Loucy (cell line): ENCODE data around the gene HERC3.

Experiments used
- H2AFZ ChIP-seq: fragments of 200-600 bp; sonication (generic); 2 replicates; pipeline ENCODE4 v1.6.0; 2016; ENCODE audit warnings: antibody characterized with exemption, mild to moderate bottlenecking, low read length, moderate library complexity
- H3F3A ChIP-seq: fragments of 200-600 bp; 2 replicates; pipeline ENCODE4 v1.6.0; 2016; ENCODE audit warnings: antibody characterized with exemption, low read depth, mild to moderate bottlenecking
- H3K27me3 ChIP-seq: fragments of 200-600 bp; sonication (generic); 2 replicates; pipeline ENCODE4 v1.6.1; 2014; ENCODE audit warnings: low read length, mild to moderate bottlenecking; ENCODE audit not compliant: insufficient read depth, poor library complexity, severe bottlenecking
- H3K36me3 ChIP-seq: fragments of 200-600 bp; sonication (generic); 2 replicates; pipeline ENCODE4 v1.6.1; 2016; ENCODE audit warnings: low read length; ENCODE audit not compliant: insufficient read depth
- H3K4me1 ChIP-seq: fragments of 200-600 bp; sonication (generic); 2 replicates; pipeline ENCODE4 v1.5.1; 2014; ENCODE audit warnings: low read length, mild to moderate bottlenecking; ENCODE audit not compliant: insufficient read depth, poor library complexity, severe bottlenecking
- H3K4me2 ChIP-seq: fragments of 200-600 bp; sonication (generic); 2 replicates; pipeline ENCODE4 v1.6.0; 2014; ENCODE audit warnings: antibody characterized with exemption, low read length, low read depth, mild to moderate bottlenecking; ENCODE audit not compliant: poor library complexity, severe bottlenecking
- H3K4me3 ChIP-seq: fragments of 200-600 bp; sonication (generic); 2 replicates; pipeline ENCODE4 v1.5.1; 2014; ENCODE audit warnings: low read length, mild to moderate bottlenecking, mixed read lengths; ENCODE audit not compliant: poor library complexity, severe bottlenecking
- H3K79me2 ChIP-seq: fragments of 200-600 bp; sonication (generic); 2 replicates; pipeline ENCODE4 v1.6.1; 2014; ENCODE audit warnings: low read length; ENCODE audit not compliant: insufficient read depth
- H3K9ac ChIP-seq: fragments of 200-600 bp; sonication (generic); 2 replicates; pipeline ENCODE4 v1.6.0; 2014; ENCODE audit warnings: mild to moderate bottlenecking, low read depth, low read length, moderate library complexity; ENCODE audit not compliant: poor library complexity, severe bottlenecking
- H3K9me2 ChIP-seq: fragments of 200-600 bp; sonication (generic); replicated peaks from 2 replicates; pipeline ENCODE4 v1.6.1; 2016; ENCODE audit warnings: low read depth, low read length, mixed read lengths
- H3K9me3 ChIP-seq: fragments of 200-600 bp; sonication (generic); 2 replicates; pipeline ENCODE4 v1.6.1; 2014; ENCODE audit warnings: mild to moderate bottlenecking, antibody characterized with exemption, low read length, low read depth; ENCODE audit not compliant: insufficient read depth
- H4K20me1 ChIP-seq: fragments of 200-600 bp; sonication (generic); 2 replicates; pipeline ENCODE4 v1.6.0; 2014; ENCODE audit warnings: antibody characterized with exemption, low read length, mild to moderate bottlenecking; ENCODE audit not compliant: insufficient read depth, poor library complexity, severe bottlenecking
- EZH2phosphoT487 ChIP-seq: fragments of 200-600 bp; IDR thresholded peaks from 2 replicates; pipeline ENCODE4 v1.6.1; 2018; ENCODE audit warnings: antibody characterized with exemption, mild to moderate bottlenecking, moderate library complexity, borderline replicate concordance
- TF ChIP-seq, protein P1 (sequence below): fragments of 200-600 bp; sonication (generic); conservative IDR thresholded peaks from 2 replicates; pipeline ENCODE4 v1.5.1; 2014; ENCODE audit warnings: mild to moderate bottlenecking, antibody characterized with exemption, low read length

The HERC3 gene

DNA sequence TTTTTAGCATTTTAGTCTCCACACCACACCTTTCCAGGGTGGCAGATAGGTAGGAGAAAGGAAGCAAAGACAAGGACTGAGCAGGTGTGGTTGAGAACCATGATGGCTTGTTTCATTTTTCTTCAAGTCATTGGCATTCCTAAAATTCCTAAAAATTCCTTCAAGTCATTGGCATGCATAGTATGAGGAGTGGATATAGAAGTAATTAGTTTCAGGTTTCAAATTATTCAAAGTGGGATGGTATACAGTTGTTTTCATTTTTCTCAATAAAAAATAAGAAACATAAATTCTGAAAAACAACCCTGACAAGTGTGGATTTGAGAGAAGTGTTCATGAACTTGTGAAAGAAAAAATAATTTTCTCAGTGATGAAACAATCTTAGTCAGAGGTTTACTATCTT, 22.3 kb upstream of the HERC3 start:
- Histone ChIP-seq H4K20me1 (no peaks in the 10 kb centered on the region), H3K9me2 (no peaks in the 10 kb centered on the region), H3K4me2 (no peak overlapping the region), H3K4me1 (no peaks in the 10 kb centered on the region), H3K4me3 (no peak overlapping the region), H2AFZ (no peak overlapping the region), H3K9me3 (no peaks in the 10 kb centered on the region), H3K9ac (no peak overlapping the region), H3K36me3 (no peaks in the 10 kb centered on the region), H3K27me3 (no peaks in the 10 kb centered on the region), H3K79me2 (no peaks in the 10 kb centered on the region), H3F3A (no peaks in the 10 kb centered on the region)
- TF ChIP-seq, protein P1, sequence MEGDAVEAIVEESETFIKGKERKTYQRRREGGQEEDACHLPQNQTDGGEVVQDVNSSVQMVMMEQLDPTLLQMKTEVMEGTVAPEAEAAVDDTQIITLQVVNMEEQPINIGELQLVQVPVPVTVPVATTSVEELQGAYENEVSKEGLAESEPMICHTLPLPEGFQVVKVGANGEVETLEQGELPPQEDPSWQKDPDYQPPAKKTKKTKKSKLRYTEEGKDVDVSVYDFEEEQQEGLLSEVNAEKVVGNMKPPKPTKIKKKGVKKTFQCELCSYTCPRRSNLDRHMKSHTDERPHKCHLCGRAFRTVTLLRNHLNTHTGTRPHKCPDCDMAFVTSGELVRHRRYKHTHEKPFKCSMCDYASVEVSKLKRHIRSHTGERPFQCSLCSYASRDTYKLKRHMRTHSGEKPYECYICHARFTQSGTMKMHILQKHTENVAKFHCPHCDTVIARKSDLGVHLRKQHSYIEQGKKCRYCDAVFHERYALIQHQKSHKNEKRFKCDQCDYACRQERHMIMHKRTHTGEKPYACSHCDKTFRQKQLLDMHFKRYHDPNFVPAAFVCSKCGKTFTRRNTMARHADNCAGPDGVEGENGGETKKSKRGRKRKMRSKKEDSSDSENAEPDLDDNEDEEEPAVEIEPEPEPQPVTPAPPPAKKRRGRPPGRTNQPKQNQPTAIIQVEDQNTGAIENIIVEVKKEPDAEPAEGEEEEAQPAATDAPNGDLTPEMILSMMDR: no peak
- TF ChIP-seq EZH2phosphoT487: no peak

- H3K79me2 ChIP-seq: no peaks in the 10 kb centered on the region
- H3K36me3 ChIP-seq: no peaks in the 10 kb centered on the region
- no peaks in the 10 kb centered on the region for H3K27me3 ChIP-seq
- TF ChIP-seq, protein P1: no peak
- no peak for TF ChIP-seq EZH2phosphoT487
- no peak overlapping the region for H3K4me3 ChIP-seq
- no peaks in the 10 kb centered on the region for H4K20me1 ChIP-seq
- no peaks in the 10 kb centered on the region for H3F3A ChIP-seq
- peak overlapping the region; percentile 51; the same call in 1 of the 2 replicates for H2AFZ ChIP-seq
- H3K4me2 ChIP-seq: no peak overlapping the region
- no peaks in the 10 kb centered on the region for H3K9me2 ChIP-seq
- H3K9ac ChIP-seq: no peak overlapping the region
- no peaks in the 10 kb centered on the region for H3K9me3 ChIP-seq
- H3K4me1 ChIP-seq: no peaks in the 10 kb centered on the region
Observed at GRCh38 chr4:88573276-88573980, 18.9 kb upstream of the HERC3 start.

- Histone ChIP-seq H3K4me1 (no peaks in the 10 kb centered on the region), H3K4me3 (no peak overlapping the region), H3K36me3 (no peaks in the 10 kb centered on the region), H4K20me1 (no peaks in the 10 kb centered on the region), H3K9ac (no peak overlapping the region), H3K9me3 (no peaks in the 10 kb centered on the region), H3K9me2 (no peaks in the 10 kb centered on the region), H3K27me3 (no peaks in the 10 kb centered on the region), H3F3A (no peaks in the 10 kb centered on the region), H2AFZ (peak overlapping the region; percentile 51; the same call in 1 of the 2 replicates), H3K4me2 (no peak overlapping the region), H3K79me2 (no peaks in the 10 kb centered on the region)
- TF ChIP-seq EZH2phosphoT487: no peak
- TF ChIP-seq, protein P1: no peak
Observed at GRCh38 chr4:88573995-88574394, 18.3 kb upstream of the HERC3 start.
